PC-9 (cell line): ENCODE measurements around the gene PRXL2B. TPM values are rescaled to one million over a fixed set of nuclear protein-coding genes. Genes with fewer than 3 reads are reported as not detected.

Experiments
- BruUV-seq: library from RNA; stranded (reverse); fragments of 400-500 nt; replicated peaks from 2 replicates; lab custom pipeline; 2021; lab: Mats Ljungman, UMichigan
- CTCF ChIA-PET: fragments of 300-600 bp; sonication (Branson Sonifier 250); formaldehyde crosslinking; loops from one replicate; lab custom pipeline; 2022; ENCODE audit warnings: antibody characterized with exemption; lab: Charles Lee
- POLR2A ChIA-PET: fragments of 300-600 bp; sonication (Branson Sonifier 250); formaldehyde crosslinking; loops from one replicate; lab custom pipeline; 2022; ENCODE audit warnings: antibody characterized with exemption; ENCODE audit not compliant: unreplicated experiment; lab: Charles Lee
- DNase-seq, 2 experiments: peaks; one replicate each; pipeline versions ENCODE4 v3.0.0 to v3.0.0-alpha.2; 2015 to 2022; ENCODE audit warnings: mixed read lengths in 1 of 2
- H2AFZ ChIP-seq: fragments of 200-600 bp; sonication (generic); 2 replicates; pipeline ENCODE4 v1.8.1; 2017; ENCODE audit warnings: antibody characterized with exemption
- H3F3A ChIP-seq: fragments of 200-600 bp; sonication (generic); 2 replicates; pipeline ENCODE4 v1.8.1; 2017; ENCODE audit warnings: antibody characterized with exemption, mild to moderate bottlenecking, low read depth; ENCODE audit not compliant: insufficient read depth
- H3K27ac ChIP-seq: fragments of 200-600 bp; sonication (generic); 2 replicates; pipeline ENCODE4 v1.6.1; 2016; ENCODE audit warnings: mixed run types
- H3K27me3 ChIP-seq: fragments of 200-600 bp; sonication (generic); 2 replicates; pipeline ENCODE4 v1.6.1; 2016; ENCODE audit warnings: low read depth, mixed run types; ENCODE audit not compliant: insufficient read depth
- H3K36me3 ChIP-seq: fragments of 200-600 bp; sonication (generic); 2 replicates; pipeline ENCODE4 v1.6.1; 2016; ENCODE audit warnings: low read depth, mixed run types
- H3K4me1 ChIP-seq: fragments of 200-600 bp; sonication (generic); replicated peaks from 2 replicates; pipeline ENCODE4 v1.6.1; 2016; ENCODE audit warnings: mixed run types; ENCODE audit not compliant: insufficient read depth
- H3K4me2 ChIP-seq: fragments of 200-600 bp; sonication (generic); 2 replicates; pipeline ENCODE4 v1.6.1; 2017; ENCODE audit warnings: mixed run types
- H3K4me3 ChIP-seq: fragments of 200-600 bp; sonication (generic); 2 replicates; pipeline ENCODE4 v1.6.1; 2016; ENCODE audit warnings: mixed run types
- H3K79me2 ChIP-seq: fragments of 200-600 bp; sonication (generic); 2 replicates; pipeline ENCODE4 v1.6.1; 2017; ENCODE audit warnings: low read depth, mixed run types
- H3K9me2 ChIP-seq: fragments of 200-600 bp; sonication (generic); 2 replicates; pipeline ENCODE4 v1.8.1; 2017; ENCODE audit warnings: mild to moderate bottlenecking; ENCODE audit not compliant: insufficient read depth
- H3K9me3 ChIP-seq: fragments of 200-600 bp; sonication (generic); 2 replicates; pipeline ENCODE4 v1.8.1; 2016; ENCODE audit warnings: low read depth; ENCODE audit not compliant: insufficient read depth
- H4K20me1 ChIP-seq: fragments of 200-600 bp; sonication (generic); 2 replicates; pipeline ENCODE4 v1.8.1; 2017; ENCODE audit not compliant: insufficient read depth
- EZH2 ChIP-seq: fragments of 200-600 bp; sonication (generic); IDR thresholded peaks from 2 replicates; pipeline ENCODE4 v1.8.0; 2017; ENCODE audit warnings: antibody characterized with exemption, low read depth
- intact Hi-C: fragments of 100-400 bp; cut with micrococcal nuclease; formaldehyde crosslinking; loops from one replicate; pipeline ENCODE4 v1.10.0; 2022; ENCODE audit not compliant: unreplicated experiment
- total RNA-seq: library from RNA; stranded (reverse); gene quantifications from 2 replicates; pipeline ENCODE4 v1.2.3, GENCODE V29; 2021
- TF ChIP-seq, protein P1 (sequence below): fragments of 200-600 bp; sonication (generic); conservative IDR thresholded peaks from 2 replicates; pipeline ENCODE4 v1.6.1; 2017; ENCODE audit warnings: mixed run types, antibody characterized with exemption, mild to moderate bottlenecking, moderate library complexity

Gene PRXL2B
- total RNA-seq, 1 experiment from 2014 or later, result 26.1 TPM

DNA sequence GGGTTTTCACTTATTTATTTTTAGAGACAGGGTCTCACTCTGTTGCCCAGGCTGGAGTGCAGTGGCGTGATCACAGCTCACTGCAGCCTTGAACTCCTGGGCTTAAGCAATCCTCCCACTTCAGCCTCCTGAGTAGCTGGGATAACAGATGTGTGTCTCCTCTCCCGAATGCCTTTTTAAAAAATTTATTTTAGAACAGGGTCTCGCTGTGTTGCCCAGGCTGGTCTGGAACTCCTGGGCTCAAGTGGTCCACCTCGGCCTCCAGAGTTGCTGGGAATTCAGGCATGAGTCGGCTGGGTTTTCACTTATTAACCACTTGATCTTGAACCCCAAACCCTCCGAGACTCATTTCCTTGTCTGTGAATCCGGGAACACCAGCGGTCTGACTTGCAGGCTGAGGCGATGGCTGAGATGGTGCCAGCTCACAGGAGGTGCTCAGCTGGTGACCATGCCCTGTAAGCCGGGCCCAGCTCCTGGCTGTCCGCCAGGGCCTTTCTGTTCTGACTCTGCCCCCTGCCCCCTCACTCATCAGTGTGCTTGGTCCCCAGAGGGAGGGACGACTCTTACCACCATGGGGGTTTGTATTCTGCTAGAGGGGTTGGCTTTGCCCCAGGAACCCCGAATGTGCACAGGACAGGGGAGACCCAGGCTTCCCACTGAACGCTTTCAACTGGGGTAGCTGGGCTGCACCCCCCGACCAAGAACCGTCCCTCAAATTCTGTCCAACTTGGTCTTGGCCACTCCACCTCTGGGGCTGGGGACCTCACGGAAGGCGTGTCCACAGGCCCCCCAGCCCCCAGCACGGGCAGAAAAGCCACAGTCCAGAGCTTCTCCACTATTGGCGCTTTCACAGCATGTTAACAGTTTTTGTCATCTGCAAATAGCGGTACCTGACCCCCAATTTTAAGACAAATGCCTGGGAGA lies 23.7 kb downstream of the PRXL2B start:
- no peak overlapping the region for H3K4me3 ChIP-seq
- no peak overlapping the region for H3K4me2 ChIP-seq
- H3K9me3 ChIP-seq, result no peaks in the 10 kb centered on the region
- no peaks in the 10 kb centered on the region for H4K20me1 ChIP-seq
- ChIA-PET POLR2A (no interaction called here), CTCF (no interaction called here)
- H3F3A ChIP-seq, result peaks cover 9% of the 10 kb centered on the region; the same call in 1 of the 2 replicates
- no peaks in the 10 kb centered on the region for H3K9me2 ChIP-seq
- no peak overlapping the region for H2AFZ ChIP-seq
- H3K27ac ChIP-seq, result no peak overlapping the region
- H3K36me3 ChIP-seq, result no peaks in the 10 kb centered on the region
- no peak for DNase-seq
- H3K79me2 ChIP-seq, result no peaks in the 10 kb centered on the region
- peaks cover 69% of the 10 kb centered on the region for H3K27me3 ChIP-seq
- H3K4me1 ChIP-seq, result no peaks in the 10 kb centered on the region
- intact Hi-C loops, result no loop called here
- no TSS peak for BruUV-seq
- no peak for TF ChIP-seq EZH2
- TF ChIP-seq, protein P1, sequence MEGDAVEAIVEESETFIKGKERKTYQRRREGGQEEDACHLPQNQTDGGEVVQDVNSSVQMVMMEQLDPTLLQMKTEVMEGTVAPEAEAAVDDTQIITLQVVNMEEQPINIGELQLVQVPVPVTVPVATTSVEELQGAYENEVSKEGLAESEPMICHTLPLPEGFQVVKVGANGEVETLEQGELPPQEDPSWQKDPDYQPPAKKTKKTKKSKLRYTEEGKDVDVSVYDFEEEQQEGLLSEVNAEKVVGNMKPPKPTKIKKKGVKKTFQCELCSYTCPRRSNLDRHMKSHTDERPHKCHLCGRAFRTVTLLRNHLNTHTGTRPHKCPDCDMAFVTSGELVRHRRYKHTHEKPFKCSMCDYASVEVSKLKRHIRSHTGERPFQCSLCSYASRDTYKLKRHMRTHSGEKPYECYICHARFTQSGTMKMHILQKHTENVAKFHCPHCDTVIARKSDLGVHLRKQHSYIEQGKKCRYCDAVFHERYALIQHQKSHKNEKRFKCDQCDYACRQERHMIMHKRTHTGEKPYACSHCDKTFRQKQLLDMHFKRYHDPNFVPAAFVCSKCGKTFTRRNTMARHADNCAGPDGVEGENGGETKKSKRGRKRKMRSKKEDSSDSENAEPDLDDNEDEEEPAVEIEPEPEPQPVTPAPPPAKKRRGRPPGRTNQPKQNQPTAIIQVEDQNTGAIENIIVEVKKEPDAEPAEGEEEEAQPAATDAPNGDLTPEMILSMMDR, result no peak

DNA sequence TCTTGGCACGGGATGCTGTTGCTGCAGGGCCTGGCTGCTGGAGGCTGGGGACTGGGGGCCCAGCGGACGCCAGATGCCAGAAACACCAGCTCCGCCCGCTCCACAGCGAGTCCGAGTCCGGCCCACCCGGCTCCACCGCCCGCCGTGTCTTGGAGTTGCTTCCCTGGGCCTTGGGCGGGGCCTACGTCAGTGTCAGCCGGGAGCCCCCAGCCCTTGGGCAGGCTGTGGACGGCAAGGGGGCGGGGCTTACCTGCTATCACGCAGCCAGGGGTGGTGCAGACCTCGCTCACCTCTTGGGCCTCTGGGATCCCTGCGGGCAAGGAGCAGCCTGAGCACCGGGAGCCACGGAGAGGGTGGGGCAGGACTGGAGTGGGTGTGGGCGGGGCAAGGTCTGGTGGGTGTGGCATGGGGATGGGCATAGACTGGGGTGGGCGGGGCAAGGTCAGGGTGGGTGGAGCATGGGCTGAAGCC lies 24.5 kb downstream of the PRXL2B start:
- Histone ChIP-seq H3F3A (peaks cover 9% of the 10 kb centered on the region; the same call in 1 of the 2 replicates), H3K4me2 (no peak overlapping the region), H3K27ac (no peak overlapping the region), H3K27me3 (peaks cover 73% of the 10 kb centered on the region), H4K20me1 (no peaks in the 10 kb centered on the region), H3K4me3 (no peak overlapping the region), H3K9me2 (no peaks in the 10 kb centered on the region), H3K79me2 (no peaks in the 10 kb centered on the region), H2AFZ (no peak overlapping the region), H3K36me3 (no peaks in the 10 kb centered on the region), H3K9me3 (no peaks in the 10 kb centered on the region), H3K4me1 (no peaks in the 10 kb centered on the region)
- ChIA-PET CTCF (no interaction called here), POLR2A (no interaction called here)
- BruUV-seq, result no TSS peak
- intact Hi-C loops, result no loop called here
- TF ChIP-seq EZH2, result no peak
- TF ChIP-seq, protein P1, result no peak
- DNase-seq, result peak in 1 of 2 experiments; percentile 48

GRCh38 chr1:2611621-2612437 lies 25.3 kb downstream of the PRXL2B start:
- Histone ChIP-seq H3K4me2 (no peak overlapping the region), H3K9me2 (no peaks in the 10 kb centered on the region), H3K27me3 (peaks cover 73% of the 10 kb centered on the region), H4K20me1 (no peaks in the 10 kb centered on the region), H3K79me2 (no peaks in the 10 kb centered on the region), H2AFZ (no peak overlapping the region), H3K4me3 (no peak overlapping the region), H3K4me1 (no peaks in the 10 kb centered on the region), H3F3A (peaks cover 9% of the 10 kb centered on the region; the same call in 1 of the 2 replicates), H3K36me3 (no peaks in the 10 kb centered on the region), H3K9me3 (no peaks in the 10 kb centered on the region; the same call in 1 of the 2 replicates), H3K27ac (no peak overlapping the region)
- CTCF ChIA-PET, result no interaction called here
- TF ChIP-seq, protein P1, result no peak
- TF ChIP-seq EZH2, result no peak
- intact Hi-C loops, result no loop called here
- POLR2A ChIA-PET, result no interaction called here
- no TSS peak for BruUV-seq
- DNase-seq, result no peak
